PFSK-1 (cell line): Measurements from ENCODE around the gene CCR3.

ENCODE experiments used
- FOXP2 ChIP-seq: optimal IDR thresholded peaks from 2 replicates; pipeline ENCODE3; 2011; ENCODE audit warnings: borderline replicate concordance, control low read depth, inconsistent platforms; ENCODE audit not compliant: insufficient read depth; ENCODE audit errors: extremely low read length, extremely low read depth
- POLR2AphosphoS5 ChIP-seq: IDR thresholded peaks from 2 replicates; pipeline ENCODE4 v1.6.1; 2012; ENCODE audit warnings: low read depth, mild to moderate bottlenecking, control low read depth, low read length, moderate library complexity
- SIN3A ChIP-seq: IDR thresholded peaks from 2 replicates; pipeline ENCODE4 v1.6.1; 2012; ENCODE audit warnings: mild to moderate bottlenecking, low read length, moderate library complexity, borderline replicate concordance; ENCODE audit not compliant: insufficient read depth
- TAF1 ChIP-seq: IDR thresholded peaks from 2 replicates; pipeline ENCODE4 v1.6.1; 2012; ENCODE audit warnings: low read length, control low read depth, borderline replicate concordance; ENCODE audit not compliant: insufficient read depth
- TF ChIP-seq, protein P1 (sequence below), 2 experiments: IDR thresholded peaks; 2 replicates each; pipeline versions ENCODE4 v1.6.1 to v1.8.0; 2011 to 2012; ENCODE audit warnings: low read depth in 2 of 2, low read length in 2 of 2, control low read depth in 1 of 2, inconsistent platforms in 1 of 2, mild to moderate bottlenecking in 1 of 2, moderate library complexity in 1 of 2; ENCODE audit not compliant: insufficient read depth in 1 of 2

Gene CCR3

GRCh38 chr3:46300461-46300789 lies 58.2 kb downstream of the CCR3 start:
- TF ChIP-seq FOXP2: no peak
- TF ChIP-seq, protein P1, sequence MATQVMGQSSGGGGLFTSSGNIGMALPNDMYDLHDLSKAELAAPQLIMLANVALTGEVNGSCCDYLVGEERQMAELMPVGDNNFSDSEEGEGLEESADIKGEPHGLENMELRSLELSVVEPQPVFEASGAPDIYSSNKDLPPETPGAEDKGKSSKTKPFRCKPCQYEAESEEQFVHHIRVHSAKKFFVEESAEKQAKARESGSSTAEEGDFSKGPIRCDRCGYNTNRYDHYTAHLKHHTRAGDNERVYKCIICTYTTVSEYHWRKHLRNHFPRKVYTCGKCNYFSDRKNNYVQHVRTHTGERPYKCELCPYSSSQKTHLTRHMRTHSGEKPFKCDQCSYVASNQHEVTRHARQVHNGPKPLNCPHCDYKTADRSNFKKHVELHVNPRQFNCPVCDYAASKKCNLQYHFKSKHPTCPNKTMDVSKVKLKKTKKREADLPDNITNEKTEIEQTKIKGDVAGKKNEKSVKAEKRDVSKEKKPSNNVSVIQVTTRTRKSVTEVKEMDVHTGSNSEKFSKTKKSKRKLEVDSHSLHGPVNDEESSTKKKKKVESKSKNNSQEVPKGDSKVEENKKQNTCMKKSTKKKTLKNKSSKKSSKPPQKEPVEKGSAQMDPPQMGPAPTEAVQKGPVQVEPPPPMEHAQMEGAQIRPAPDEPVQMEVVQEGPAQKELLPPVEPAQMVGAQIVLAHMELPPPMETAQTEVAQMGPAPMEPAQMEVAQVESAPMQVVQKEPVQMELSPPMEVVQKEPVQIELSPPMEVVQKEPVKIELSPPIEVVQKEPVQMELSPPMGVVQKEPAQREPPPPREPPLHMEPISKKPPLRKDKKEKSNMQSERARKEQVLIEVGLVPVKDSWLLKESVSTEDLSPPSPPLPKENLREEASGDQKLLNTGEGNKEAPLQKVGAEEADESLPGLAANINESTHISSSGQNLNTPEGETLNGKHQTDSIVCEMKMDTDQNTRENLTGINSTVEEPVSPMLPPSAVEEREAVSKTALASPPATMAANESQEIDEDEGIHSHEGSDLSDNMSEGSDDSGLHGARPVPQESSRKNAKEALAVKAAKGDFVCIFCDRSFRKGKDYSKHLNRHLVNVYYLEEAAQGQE (IDR thresholded peaks at IDR 0.05; ENCODE audit: insufficient read depth in 1 of 2, low read depth in 2 of 2, low read length in 2 of 2): no peak
- no peak for TF ChIP-seq TAF1
- no peak for TF ChIP-seq SIN3A
- no peak for TF ChIP-seq POLR2AphosphoS5

DNA sequence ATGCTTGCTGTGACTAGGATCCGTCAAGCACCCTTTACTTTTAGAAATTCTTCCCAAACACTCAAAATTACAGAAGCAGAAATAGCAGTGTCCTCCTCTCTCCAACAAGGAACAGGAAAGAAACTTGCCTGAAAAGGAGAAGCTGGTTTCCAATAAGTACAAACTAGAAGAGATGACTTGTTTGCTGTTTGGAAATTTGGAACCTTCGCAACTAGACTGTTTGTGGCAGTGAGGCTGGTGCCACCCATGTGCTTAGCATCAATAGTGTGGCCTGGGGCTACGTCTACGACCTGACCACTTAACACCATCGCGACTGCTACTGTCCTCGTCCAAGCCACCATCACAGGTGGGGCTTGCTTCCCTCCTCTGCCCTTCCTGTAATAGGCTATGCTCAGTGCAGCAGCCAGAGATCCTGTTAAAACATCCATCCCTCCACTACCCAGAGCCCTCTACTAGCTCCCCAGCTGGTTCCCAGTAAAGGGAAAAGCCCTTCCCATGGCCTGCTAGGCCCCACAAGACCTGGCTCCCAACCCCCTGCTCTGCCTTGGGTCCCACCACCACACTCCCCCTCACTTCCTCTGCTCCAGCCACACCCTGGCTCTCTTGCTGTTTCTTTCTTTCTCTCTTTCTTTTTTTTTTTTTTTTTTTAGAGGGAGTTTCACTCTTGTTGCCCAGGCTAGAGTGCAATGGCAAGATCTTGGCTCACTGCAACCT lies 59.0 kb downstream of the CCR3 start:
- TF ChIP-seq, protein P1 (IDR thresholded peaks at IDR 0.05; ENCODE audit: insufficient read depth in 1 of 2, low read depth in 2 of 2, low read length in 2 of 2): no peak
- no peak for TF ChIP-seq SIN3A
- TF ChIP-seq FOXP2: no peak
- no peak for TF ChIP-seq TAF1
- no peak for TF ChIP-seq POLR2AphosphoS5

- no peak for TF ChIP-seq SIN3A
These were observed 61.0 kb downstream of the CCR3 start for GRCh38 chr3:46303240-46303639.

- TF ChIP-seq FOXP2 (no peak), SIN3A (no peak), POLR2AphosphoS5 (no peak), TAF1 (no peak)
These were observed 62.5 kb downstream of the CCR3 start for GRCh38 chr3:46304739-46305138.

DNA sequence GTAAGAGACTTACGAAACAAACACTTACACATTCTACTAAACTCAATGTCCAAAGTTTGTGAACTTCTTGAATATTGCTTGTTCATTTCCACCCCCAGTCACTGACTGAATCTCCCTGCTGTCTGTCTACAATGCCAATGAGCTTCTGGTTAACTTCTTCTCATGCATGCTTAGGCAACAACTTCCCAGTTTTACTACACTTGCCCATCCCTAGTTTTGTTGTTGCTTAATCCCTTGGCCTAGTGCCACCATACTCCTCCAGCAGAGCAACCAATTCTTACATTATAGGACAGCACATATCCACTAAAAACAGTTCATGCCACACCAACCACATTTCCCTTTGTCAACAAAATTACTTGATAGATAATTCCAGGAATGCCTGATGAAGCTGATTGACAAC lies 70.7 kb downstream of the CCR3 start:
- TF ChIP-seq FOXP2: no peak
- TF ChIP-seq TAF1: no peak
- no peak for TF ChIP-seq POLR2AphosphoS5
- no peak for TF ChIP-seq SIN3A
- TF ChIP-seq, protein P1 (IDR thresholded peaks at IDR 0.05; ENCODE audit: insufficient read depth in 1 of 2, low read depth in 2 of 2, low read length in 2 of 2): no peak

DNA sequence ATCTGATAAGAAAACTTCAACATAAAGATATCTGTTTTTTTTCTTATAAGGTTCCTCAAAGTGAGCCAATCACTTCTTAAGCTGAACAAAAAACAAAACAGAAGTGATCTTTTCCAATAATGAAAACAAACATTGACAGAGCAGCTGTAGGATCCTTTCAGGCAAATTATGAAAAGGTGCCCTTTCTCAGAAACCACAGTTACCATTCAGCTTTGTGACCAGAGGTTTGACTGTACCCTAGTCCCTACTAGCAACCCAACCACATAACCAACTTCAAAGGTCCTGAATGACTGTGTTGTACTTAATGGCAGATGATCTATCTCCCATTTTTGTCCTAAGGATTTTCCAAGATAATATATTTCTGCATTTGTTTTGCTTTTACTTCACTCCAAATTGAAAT lies 72.3 kb downstream of the CCR3 start:
- TF ChIP-seq POLR2AphosphoS5 (no peak), FOXP2 (no peak), SIN3A (no peak), TAF1 (no peak)
- TF ChIP-seq, protein P1 (IDR thresholded peaks at IDR 0.05; ENCODE audit: insufficient read depth in 1 of 2, low read depth in 2 of 2, low read length in 2 of 2): no peak
